HepG2 (cell line): Measurements from ENCODE around the gene TMEM198. TPM values are rescaled to one million over a fixed set of nuclear protein-coding genes. Genes with fewer than 3 reads are reported as not detected.

Experiments
- AKAP8 ChIP-seq: sonication (generic); formaldehyde crosslinking; IDR thresholded peaks from 2 replicates; pipeline ENCODE4 v1.5.1; 2020; ENCODE audit warnings: mild to moderate bottlenecking, missing genetic modification reagents
- CCAR2 ChIP-seq: fragments of 200-400 bp; formaldehyde crosslinking; optimal IDR thresholded peaks from 2 replicates; pipeline ENCODE3; 2018; ENCODE audit warnings: low read depth, mild to moderate bottlenecking, low read length, moderate library complexity
- HCFC1 ChIP-seq: fragments of 150-350 bp; IDR thresholded peaks from 2 replicates; pipeline ENCODE4 v1.6.1; 2014; ENCODE audit warnings: low read depth, low read length
- HES4 ChIP-seq: sonication (generic); formaldehyde crosslinking; IDR thresholded peaks from 2 replicates; pipeline ENCODE4 v1.9.0; 2021; ENCODE audit warnings: mild to moderate bottlenecking, missing genetic modification reagents, borderline replicate concordance
- LCORL ChIP-seq, 2 experiments: fragments of 450-650 bp in 1 of 2; sonication (generic) in 1 of 2; formaldehyde crosslinking in 1 of 2; IDR thresholded peaks; 2 replicates each; pipeline versions ENCODE4 v1.5.0 to v1.6.1; 2017 to 2020; ENCODE audit warnings: antibody characterized with exemption in 1 of 2, missing genetic modification reagents in 1 of 2
- SOX5 ChIP-seq: IDR thresholded peaks from 2 replicates; pipeline ENCODE4 v1.6.1; 2016; ENCODE audit warnings: borderline replicate concordance
- SOX6 ChIP-seq, 2 experiments: fragments of 450-650 bp in 1 of 2; sonication (generic) in 1 of 2; formaldehyde crosslinking in 1 of 2; IDR thresholded peaks; 2 replicates each; pipeline versions ENCODE4 v1.4.0 to v1.6.1; 2017 to 2020; ENCODE audit warnings: antibody characterized with exemption in 1 of 2, mild to moderate bottlenecking in 1 of 2, missing genetic modification reagents in 1 of 2
- SP4 ChIP-seq: sonication (generic); formaldehyde crosslinking; IDR thresholded peaks from 2 replicates; pipeline ENCODE4 v1.8.1; 2023; ENCODE audit warnings: mild to moderate bottlenecking, missing genetic modification reagents
- TGIF2 ChIP-seq: IDR thresholded peaks from 2 replicates; pipeline ENCODE4 v1.6.1; 2016; ENCODE audit warnings: control low read depth, missing compliant biosample characterization
- ZKSCAN5 ChIP-seq: sonication (generic); formaldehyde crosslinking; IDR thresholded peaks from 2 replicates; pipeline ENCODE4 v1.5.1; 2020; ENCODE audit warnings: mild to moderate bottlenecking, missing genetic modification reagents
- ZNF12 ChIP-seq: sonication (generic); formaldehyde crosslinking; IDR thresholded peaks from 2 replicates; pipeline ENCODE4 v1.5.0; 2020; ENCODE audit warnings: missing genetic modification reagents
- ZNF180 ChIP-seq: sonication (generic); formaldehyde crosslinking; IDR thresholded peaks from 2 replicates; pipeline ENCODE4 v1.4.0; 2020; ENCODE audit warnings: low read depth, missing genetic modification reagents, borderline replicate concordance
- ZNF230 ChIP-seq: sonication (generic); formaldehyde crosslinking; IDR thresholded peaks from 2 replicates; pipeline ENCODE4 v1.4.0; 2020; ENCODE audit warnings: mild to moderate bottlenecking, missing genetic modification reagents
- ZNF343 ChIP-seq: sonication (generic); formaldehyde crosslinking; IDR thresholded peaks from 2 replicates; pipeline ENCODE4 v1.4.0; 2020; ENCODE audit warnings: mild to moderate bottlenecking, missing genetic modification reagents
- ZNF598 ChIP-seq: sonication (generic); formaldehyde crosslinking; IDR thresholded peaks from 2 replicates; pipeline ENCODE4 v1.5.1; 2020; ENCODE audit warnings: mild to moderate bottlenecking, missing genetic modification reagents, borderline replicate concordance
- ZSCAN12 ChIP-seq: sonication (generic); formaldehyde crosslinking; IDR thresholded peaks from 2 replicates; pipeline ENCODE4 v1.9.0; 2021; ENCODE audit warnings: mild to moderate bottlenecking, missing genetic modification reagents
- polyA plus RNA-seq, 8 experiments: library from polyadenylated mRNA; depleted of rRNA in 3 of 8; stranded (reverse) in 7 of 8; unstranded in 1 of 8; fragments of >200 nt; fragmentation: Illumina TruSeq in 4 of 8; extraction: Trizol in 4 of 8; gene quantifications; 2 replicates each; pipeline versions ENCODE4 v1.2.1 to v1.2.3, GENCODE V29; 2011 to 2016; ENCODE audit warnings: low read depth in 4 of 8, missing spikeins in 1 of 8, mixed read lengths in 1 of 8; ENCODE audit not compliant: insufficient read depth in 1 of 8
- total RNA-seq, 5 experiments: library from RNA; depleted of rRNA; stranded (reverse); fragments of >200 nt; fragmentation: Illumina TruSeq; extraction: Trizol; gene quantifications; 2 replicates each; pipeline ENCODE4 v1.2.3, GENCODE V29; 2016; ENCODE audit warnings: low read depth in 1 of 5
- TF ChIP-seq, protein P1 (sequence below): sonication (generic); formaldehyde crosslinking; IDR thresholded peaks from 2 replicates; pipeline ENCODE4 v1.8.0; 2022; ENCODE audit warnings: mild to moderate bottlenecking, missing genetic modification reagents, moderate library complexity
- TF ChIP-seq, protein P2 (sequence below): IDR thresholded peaks from 2 replicates; pipeline ENCODE4 v1.6.1; 2016; ENCODE audit warnings: mild to moderate bottlenecking
- TF ChIP-seq, protein P3 (sequence below): sonication (generic); formaldehyde crosslinking; IDR thresholded peaks from 2 replicates; pipeline ENCODE4 v1.5.0; 2020; ENCODE audit warnings: missing genetic modification reagents
- TF ChIP-seq, protein P4 (sequence below): sonication (generic); formaldehyde crosslinking; IDR thresholded peaks from 2 replicates; pipeline ENCODE4 v1.4.0; 2020; ENCODE audit warnings: missing genetic modification reagents
- TF ChIP-seq, protein P5 (sequence below): sonication (generic); formaldehyde crosslinking; IDR thresholded peaks from 2 replicates; pipeline ENCODE4 v1.4.0; 2020; ENCODE audit warnings: missing genetic modification reagents, borderline replicate concordance

Gene TMEM198
- total and polyA plus RNA-seq, 2 of the 13 experiments (the other 11 are each of a cell fraction or from before 2014, with no cell fraction given), result 17.3 to 23.5 TPM

DNA sequence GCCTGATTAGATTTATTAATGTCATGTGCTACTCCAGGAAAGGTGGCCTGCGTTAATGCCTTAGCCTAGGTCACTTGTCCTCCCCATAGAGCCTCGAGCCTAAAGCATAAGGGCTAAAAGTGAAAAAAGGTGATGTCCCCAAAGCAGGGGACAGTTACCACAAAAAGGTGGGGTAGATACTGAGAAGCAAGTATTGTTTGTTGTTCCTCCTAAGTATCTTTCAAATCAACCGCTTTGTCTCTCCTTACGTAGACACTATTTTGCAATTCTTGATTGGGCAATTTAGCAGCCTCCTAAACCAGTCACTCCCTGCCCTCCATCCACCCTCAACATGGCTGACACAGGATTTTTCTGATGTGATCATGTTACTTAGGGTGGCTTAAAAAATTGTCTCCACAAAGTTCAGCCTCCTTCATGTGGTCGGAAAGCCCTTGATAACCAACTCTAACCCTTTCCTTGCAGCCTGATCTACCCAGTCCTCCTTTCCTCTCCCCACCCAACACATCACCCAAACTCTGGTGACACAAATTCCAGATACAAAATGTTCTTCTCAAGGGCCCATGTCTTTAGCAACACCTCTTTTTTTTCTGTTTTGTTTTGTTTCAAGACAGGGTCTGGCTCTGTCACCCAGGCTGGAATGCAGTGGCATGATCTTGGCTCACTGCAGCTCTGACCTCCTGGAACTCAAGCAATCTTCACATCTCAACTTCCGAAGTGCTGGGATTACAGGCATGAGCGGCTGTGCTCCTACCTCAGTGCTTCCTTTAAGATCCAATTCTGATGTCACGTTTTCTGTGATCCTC lies 35.2 kb downstream of the TMEM198 start (continued):
- TF ChIP-seq CCAR2, result no peak
- TF ChIP-seq, protein P1, sequence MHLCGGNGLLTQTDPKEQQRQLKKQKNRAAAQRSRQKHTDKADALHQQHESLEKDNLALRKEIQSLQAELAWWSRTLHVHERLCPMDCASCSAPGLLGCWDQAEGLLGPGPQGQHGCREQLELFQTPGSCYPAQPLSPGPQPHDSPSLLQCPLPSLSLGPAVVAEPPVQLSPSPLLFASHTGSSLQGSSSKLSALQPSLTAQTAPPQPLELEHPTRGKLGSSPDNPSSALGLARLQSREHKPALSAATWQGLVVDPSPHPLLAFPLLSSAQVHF, result no peak
- TF ChIP-seq TGIF2 (CRISPR knock-in tag), result no peak
- TF ChIP-seq, protein P2, sequence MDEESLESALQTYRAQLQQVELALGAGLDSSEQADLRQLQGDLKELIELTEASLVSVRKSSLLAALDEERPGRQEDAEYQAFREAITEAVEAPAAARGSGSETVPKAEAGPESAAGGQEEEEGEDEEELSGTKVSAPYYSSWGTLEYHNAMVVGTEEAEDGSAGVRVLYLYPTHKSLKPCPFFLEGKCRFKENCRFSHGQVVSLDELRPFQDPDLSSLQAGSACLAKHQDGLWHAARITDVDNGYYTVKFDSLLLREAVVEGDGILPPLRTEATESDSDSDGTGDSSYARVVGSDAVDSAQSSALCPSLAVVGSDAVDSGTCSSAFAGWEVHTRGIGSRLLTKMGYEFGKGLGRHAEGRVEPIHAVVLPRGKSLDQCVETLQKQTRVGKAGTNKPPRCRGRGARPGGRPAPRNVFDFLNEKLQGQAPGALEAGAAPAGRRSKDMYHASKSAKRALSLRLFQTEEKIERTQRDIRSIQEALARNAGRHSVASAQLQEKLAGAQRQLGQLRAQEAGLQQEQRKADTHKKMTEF (CRISPR knock-in tag), result no peak
- no peak for TF ChIP-seq ZNF180 (CRISPR knock-in tag)
- no peak for TF ChIP-seq ZNF598 (CRISPR knock-in tag)
- TF ChIP-seq SOX5, result no peak
- TF ChIP-seq HES4 (CRISPR knock-in tag), result no peak
- no peak for TF ChIP-seq ZKSCAN5
- TF ChIP-seq, protein P3, sequence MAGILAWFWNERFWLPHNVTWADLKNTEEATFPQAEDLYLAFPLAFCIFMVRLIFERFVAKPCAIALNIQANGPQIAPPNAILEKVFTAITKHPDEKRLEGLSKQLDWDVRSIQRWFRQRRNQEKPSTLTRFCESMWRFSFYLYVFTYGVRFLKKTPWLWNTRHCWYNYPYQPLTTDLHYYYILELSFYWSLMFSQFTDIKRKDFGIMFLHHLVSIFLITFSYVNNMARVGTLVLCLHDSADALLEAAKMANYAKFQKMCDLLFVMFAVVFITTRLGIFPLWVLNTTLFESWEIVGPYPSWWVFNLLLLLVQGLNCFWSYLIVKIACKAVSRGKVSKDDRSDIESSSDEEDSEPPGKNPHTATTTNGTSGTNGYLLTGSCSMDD (CRISPR knock-in tag), result no peak
- 0 out of 2 replicates have a peak, but pooled peaks have one; percentile 25 for TF ChIP-seq ZNF12 (CRISPR knock-in tag)
- no peak for TF ChIP-seq LCORL (IDR thresholded peaks at IDR 0.05)
- 0 out of 2 replicates have a peak, but pooled peaks have one; percentile 1 for TF ChIP-seq LCORL (CRISPR knock-in tag; IDR thresholded peaks at IDR 0.05)
- TF ChIP-seq SOX6 (IDR thresholded peaks at IDR 0.05), result no peak
- no peak for TF ChIP-seq SOX6 (CRISPR knock-in tag; IDR thresholded peaks at IDR 0.05)
- TF ChIP-seq, protein P4, sequence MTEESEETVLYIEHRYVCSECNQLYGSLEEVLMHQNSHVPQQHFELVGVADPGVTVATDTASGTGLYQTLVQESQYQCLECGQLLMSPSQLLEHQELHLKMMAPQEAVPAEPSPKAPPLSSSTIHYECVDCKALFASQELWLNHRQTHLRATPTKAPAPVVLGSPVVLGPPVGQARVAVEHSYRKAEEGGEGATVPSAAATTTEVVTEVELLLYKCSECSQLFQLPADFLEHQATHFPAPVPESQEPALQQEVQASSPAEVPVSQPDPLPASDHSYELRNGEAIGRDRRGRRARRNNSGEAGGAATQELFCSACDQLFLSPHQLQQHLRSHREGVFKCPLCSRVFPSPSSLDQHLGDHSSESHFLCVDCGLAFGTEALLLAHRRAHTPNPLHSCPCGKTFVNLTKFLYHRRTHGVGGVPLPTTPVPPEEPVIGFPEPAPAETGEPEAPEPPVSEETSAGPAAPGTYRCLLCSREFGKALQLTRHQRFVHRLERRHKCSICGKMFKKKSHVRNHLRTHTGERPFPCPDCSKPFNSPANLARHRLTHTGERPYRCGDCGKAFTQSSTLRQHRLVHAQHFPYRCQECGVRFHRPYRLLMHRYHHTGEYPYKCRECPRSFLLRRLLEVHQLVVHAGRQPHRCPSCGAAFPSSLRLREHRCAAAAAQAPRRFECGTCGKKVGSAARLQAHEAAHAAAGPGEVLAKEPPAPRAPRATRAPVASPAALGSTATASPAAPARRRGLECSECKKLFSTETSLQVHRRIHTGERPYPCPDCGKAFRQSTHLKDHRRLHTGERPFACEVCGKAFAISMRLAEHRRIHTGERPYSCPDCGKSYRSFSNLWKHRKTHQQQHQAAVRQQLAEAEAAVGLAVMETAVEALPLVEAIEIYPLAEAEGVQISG (CRISPR knock-in tag), result no peak
- TF ChIP-seq ZSCAN12 (CRISPR knock-in tag), result no peak
- no peak for TF ChIP-seq ZNF343 (CRISPR knock-in tag)
- TF ChIP-seq HCFC1, result no peak
- TF ChIP-seq SP4 (CRISPR knock-in tag), result no peak
- TF ChIP-seq AKAP8, result no peak
- TF ChIP-seq, protein P5, sequence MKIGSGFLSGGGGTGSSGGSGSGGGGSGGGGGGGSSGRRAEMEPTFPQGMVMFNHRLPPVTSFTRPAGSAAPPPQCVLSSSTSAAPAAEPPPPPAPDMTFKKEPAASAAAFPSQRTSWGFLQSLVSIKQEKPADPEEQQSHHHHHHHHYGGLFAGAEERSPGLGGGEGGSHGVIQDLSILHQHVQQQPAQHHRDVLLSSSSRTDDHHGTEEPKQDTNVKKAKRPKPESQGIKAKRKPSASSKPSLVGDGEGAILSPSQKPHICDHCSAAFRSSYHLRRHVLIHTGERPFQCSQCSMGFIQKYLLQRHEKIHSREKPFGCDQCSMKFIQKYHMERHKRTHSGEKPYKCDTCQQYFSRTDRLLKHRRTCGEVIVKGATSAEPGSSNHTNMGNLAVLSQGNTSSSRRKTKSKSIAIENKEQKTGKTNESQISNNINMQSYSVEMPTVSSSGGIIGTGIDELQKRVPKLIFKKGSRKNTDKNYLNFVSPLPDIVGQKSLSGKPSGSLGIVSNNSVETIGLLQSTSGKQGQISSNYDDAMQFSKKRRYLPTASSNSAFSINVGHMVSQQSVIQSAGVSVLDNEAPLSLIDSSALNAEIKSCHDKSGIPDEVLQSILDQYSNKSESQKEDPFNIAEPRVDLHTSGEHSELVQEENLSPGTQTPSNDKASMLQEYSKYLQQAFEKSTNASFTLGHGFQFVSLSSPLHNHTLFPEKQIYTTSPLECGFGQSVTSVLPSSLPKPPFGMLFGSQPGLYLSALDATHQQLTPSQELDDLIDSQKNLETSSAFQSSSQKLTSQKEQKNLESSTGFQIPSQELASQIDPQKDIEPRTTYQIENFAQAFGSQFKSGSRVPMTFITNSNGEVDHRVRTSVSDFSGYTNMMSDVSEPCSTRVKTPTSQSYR (CRISPR knock-in tag), result peak; percentile 8; the same call in 1 of the 2 replicates
- TF ChIP-seq ZNF230 (CRISPR knock-in tag), result peak; percentile 64; the same call in 1 of the 2 replicates
